HG03378 (cell line): ENCODE measurements around the gene ITGBL1.

Experiments used
- ATAC-seq: cut with Tn5 transposase; IDR thresholded peaks from one replicate; pipeline ENCODE4 v1.9.1; 2021; ENCODE audit warnings: mild to moderate bottlenecking, moderate library complexity; ENCODE audit not compliant: unreplicated experiment

ITGBL1 gene

GRCh38 chr13:101738336-101738735, 285.9 kb downstream of the ITGBL1 start:
- ATAC-seq = no peak

- ATAC-seq = peak; percentile 93
Observed at GRCh38 chr13:101739382-101740178, 287.1 kb downstream of the ITGBL1 start.

- ATAC-seq = no peak
Observed at GRCh38 chr13:101746513-101746912, 294.0 kb downstream of the ITGBL1 start.

GRCh38 chr13:101747039-101747438, 294.6 kb downstream of the ITGBL1 start:
- ATAC-seq = peak; percentile 72

- no peak for ATAC-seq
Observed at GRCh38 chr13:101749584-101749983, 297.1 kb downstream of the ITGBL1 start.

- peak; percentile 80 for ATAC-seq
Observed at GRCh38 chr13:101751488-101751887, 299.0 kb downstream of the ITGBL1 start.

GRCh38 chr13:101752432-101752831, 300.0 kb downstream of the ITGBL1 start:
- ATAC-seq = no peak

- ATAC-seq = no peak
Observed at GRCh38 chr13:101755228-101755887, 302.9 kb downstream of the ITGBL1 start.

GRCh38 chr13:101757446-101758039, 305.1 kb downstream of the ITGBL1 start:
- ATAC-seq = peak; percentile 93

- no peak for ATAC-seq
Observed at GRCh38 chr13:101763191-101763590, 310.7 kb downstream of the ITGBL1 start.
